K562 (cell line): Measurements from ENCODE around the gene GPHA2. TPM values are rescaled to one million over a fixed set of nuclear protein-coding genes. Genes with fewer than 3 reads are reported as not detected.

Source experiments
- CBFB ChIP-seq: sonication (generic); formaldehyde crosslinking; IDR thresholded peaks from 2 replicates; pipeline ENCODE4 v1.4.0; 2020; ENCODE audit warnings: mild to moderate bottlenecking, missing genetic modification reagents
- DDX20 ChIP-seq: fragments of 450-650 bp; IDR thresholded peaks from 2 replicates; pipeline ENCODE4 v1.6.1; 2016; ENCODE audit warnings: missing genetic modification characterization, low read depth, mild to moderate bottlenecking, missing compliant biosample characterization, moderate library complexity
- FUS ChIP-seq: fragments of 200-400 bp; formaldehyde crosslinking; optimal IDR thresholded peaks from 2 replicates; pipeline ENCODE3; 2017; ENCODE audit warnings: low read depth, low read length
- GATAD2A ChIP-seq: fragments of 450-650 bp; IDR thresholded peaks from 2 replicates; pipeline ENCODE4 v1.6.1; 2017
- HDAC6 ChIP-seq: IDR thresholded peaks from 2 replicates; pipeline ENCODE4 v1.6.1; 2012; ENCODE audit warnings: low read depth, mild to moderate bottlenecking, control low read depth, inconsistent platforms, low read length, moderate library complexity
- HOXB6 ChIP-seq: fragments of 250-450 bp; sonication (Bioruptor Pico); IDR thresholded peaks from 2 replicates; pipeline ENCODE4 v1.5.1; 2022; ENCODE audit warnings: mild to moderate bottlenecking, borderline replicate concordance
- MYNN ChIP-seq, 2 experiments: sonication (generic); formaldehyde crosslinking in 1 of 2; IDR thresholded peaks; 2 replicates each; pipeline versions ENCODE4 v1.5.0 to v1.6.1; 2016 to 2020; ENCODE audit warnings: antibody characterized with exemption in 1 of 2, missing genetic modification reagents in 1 of 2
- NFE2 ChIP-seq: IDR thresholded peaks from 2 replicates; pipeline ENCODE4 v1.6.1; 2014; ENCODE audit warnings: antibody characterized with exemption, low read depth
- PHF21A ChIP-seq: fragments of 450-650 bp; IDR thresholded peaks from 2 replicates; pipeline ENCODE4 v1.6.1; 2017; ENCODE audit warnings: low read depth, borderline replicate concordance
- RBM14 ChIP-seq: fragments of 200-400 bp; formaldehyde crosslinking; IDR thresholded peaks from 2 replicates; pipeline ENCODE4 v1.6.1; 2018; ENCODE audit warnings: low read depth, mild to moderate bottlenecking, low read length, moderate library complexity, borderline replicate concordance; ENCODE audit not compliant: insufficient read depth
- RFX1 ChIP-seq: fragments of 450-650 bp; IDR thresholded peaks from 2 replicates; pipeline ENCODE4 v1.6.1; 2016; ENCODE audit warnings: mild to moderate bottlenecking, moderate library complexity
- SRSF3 ChIP-seq: fragments of 200-400 bp; formaldehyde crosslinking; IDR thresholded peaks from 2 replicates; pipeline ENCODE4 v1.6.1; 2016; ENCODE audit warnings: mild to moderate bottlenecking, low read length, moderate library complexity; ENCODE audit not compliant: insufficient read depth
- ZNF174 ChIP-seq: fragments of 250-450 bp; sonication (Bioruptor Pico); IDR thresholded peaks from 2 replicates; pipeline ENCODE4 v1.4.0; 2020; ENCODE audit warnings: mild to moderate bottlenecking
- polyA plus RNA-seq, 8 experiments: library from polyadenylated mRNA; depleted of rRNA in 4 of 8; stranded (reverse) in 5 of 8; unstranded in 3 of 8; fragments of >200 nt; fragmentation: Nextera tagmentation in 2 of 8; fragmentation: Illumina TruSeq in 1 of 8; extraction: Ambion mirVana in 2 of 8; extraction: Trizol in 1 of 8; gene quantifications; 2 replicates each; pipeline versions ENCODE4 v1.2.1 to v1.2.3, GENCODE V29; 2011 to 2014; ENCODE audit warnings: inconsistent platforms in 1 of 8, missing spikeins in 1 of 8
- total RNA-seq, 7 experiments: library from RNA; depleted of rRNA in 6 of 7; stranded (reverse); fragments of >200 nt in 6 of 7; fragmentation: Illumina TruSeq in 2 of 7; extraction: Trizol in 2 of 7; gene quantifications; 2 replicates each; pipeline versions ENCODE4 v1.2.1 to v1.2.3, GENCODE V29; 2011 to 2021; ENCODE audit warnings: low replicate concordance in 1 of 7
- TF ChIP-seq, protein P1 (sequence below): fragments of 250-450 bp; sonication (Bioruptor Pico); IDR thresholded peaks from 2 replicates; pipeline ENCODE4 v1.5.1; 2021; ENCODE audit warnings: mild to moderate bottlenecking
- TF ChIP-seq, protein P2 (sequence below), 3 experiments: fragments of 200-800 bp in 1 of 3; sonication (Bioruptor generic) in 1 of 3; sonication (generic) in 1 of 3; formaldehyde crosslinking in 1 of 3; IDR thresholded peaks; 2 replicates each; pipeline versions ENCODE4 v1.6.1 to v1.8.0; 2016 to 2022; ENCODE audit warnings: mild to moderate bottlenecking in 2 of 3, missing compliant biosample characterization in 2 of 3, missing genetic modification characterization in 2 of 3, missing genetic modification reagents in 1 of 3
- TF ChIP-seq, protein P3 (sequence below): IDR thresholded peaks from 2 replicates; pipeline ENCODE4 v1.6.1; 2011; ENCODE audit warnings: borderline replicate concordance, low read depth, mild to moderate bottlenecking, moderate library complexity, low read length; ENCODE audit not compliant: insufficient read depth, poor library complexity, severe bottlenecking
- TF ChIP-seq, protein P4 (sequence below): sonication (generic); formaldehyde crosslinking; IDR thresholded peaks from 2 replicates; pipeline ENCODE4 v1.8.1; 2023; ENCODE audit warnings: mild to moderate bottlenecking, missing genetic modification reagents

GPHA2 gene
- total and polyA plus RNA-seq, 9 of the 15 experiments (the other 6 are each of a cell fraction or from before 2014, with no cell fraction given): 0.17 to 0.22 TPM; not detected in 7

DNA sequence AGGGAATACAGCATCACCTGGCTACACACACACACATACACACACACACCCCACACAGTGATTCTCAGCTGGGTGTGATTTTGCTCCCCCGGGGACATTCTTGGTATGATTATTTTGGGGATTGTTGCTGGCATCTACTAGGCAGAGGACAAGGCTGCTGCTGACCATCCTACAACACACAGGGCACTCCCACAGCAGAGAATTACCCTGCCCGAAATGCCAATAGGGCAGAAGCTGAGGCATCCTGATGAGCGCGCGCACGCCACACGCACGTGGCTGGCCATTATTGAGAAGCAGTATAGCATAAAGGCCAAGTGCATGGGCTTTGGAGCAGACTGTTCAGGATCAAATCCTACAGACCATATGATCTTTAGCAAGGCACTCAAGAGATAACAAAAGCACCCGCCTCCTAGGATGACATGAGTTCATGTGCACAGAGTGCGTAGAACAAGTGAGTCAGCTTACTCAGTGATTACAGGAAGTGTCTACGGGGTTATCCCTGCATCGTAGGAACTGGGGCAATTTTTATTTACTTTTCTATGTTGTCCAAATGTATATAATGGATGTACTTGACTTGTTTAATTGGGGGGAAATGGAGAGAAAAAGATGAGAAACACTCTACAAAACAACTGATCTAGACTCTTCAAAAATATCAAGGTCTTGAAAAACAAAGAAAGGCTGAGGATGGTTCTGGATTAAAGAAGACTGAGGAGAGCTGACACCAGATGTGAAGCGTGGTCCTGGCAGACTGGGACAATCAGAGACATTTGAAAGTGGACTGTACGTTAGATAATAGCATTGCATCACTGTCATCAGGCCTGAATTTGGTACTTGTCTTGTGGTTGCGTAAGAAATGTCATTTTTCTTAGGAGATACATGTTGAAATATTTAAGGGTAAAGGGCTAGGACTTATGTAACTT lies 50.1 kb downstream of the GPHA2 start (continued):
- TF ChIP-seq, protein P1, sequence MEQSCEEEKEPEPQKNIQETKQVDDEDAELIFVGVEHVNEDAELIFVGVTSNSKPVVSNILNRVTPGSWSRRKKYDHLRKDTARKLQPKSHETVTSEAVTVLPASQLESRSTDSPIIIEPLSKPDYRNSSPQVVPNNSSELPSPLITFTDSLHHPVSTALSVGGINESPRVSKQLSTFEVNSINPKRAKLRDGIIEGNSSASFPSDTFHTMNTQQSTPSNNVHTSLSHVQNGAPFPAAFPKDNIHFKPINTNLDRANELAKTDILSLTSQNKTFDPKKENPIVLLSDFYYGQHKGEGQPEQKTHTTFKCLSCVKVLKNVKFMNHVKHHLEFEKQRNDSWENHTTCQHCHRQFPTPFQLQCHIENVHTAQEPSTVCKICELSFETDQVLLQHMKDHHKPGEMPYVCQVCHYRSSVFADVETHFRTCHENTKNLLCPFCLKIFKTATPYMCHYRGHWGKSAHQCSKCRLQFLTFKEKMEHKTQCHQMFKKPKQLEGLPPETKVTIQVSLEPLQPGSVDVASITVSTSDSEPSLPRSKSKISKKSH (CRISPR knock-in tag): no peak
- TF ChIP-seq NFE2: peak; percentile 89
- peak; percentile 58; the same call in 1 of the 2 replicates for TF ChIP-seq GATAD2A
- TF ChIP-seq, protein P2, sequence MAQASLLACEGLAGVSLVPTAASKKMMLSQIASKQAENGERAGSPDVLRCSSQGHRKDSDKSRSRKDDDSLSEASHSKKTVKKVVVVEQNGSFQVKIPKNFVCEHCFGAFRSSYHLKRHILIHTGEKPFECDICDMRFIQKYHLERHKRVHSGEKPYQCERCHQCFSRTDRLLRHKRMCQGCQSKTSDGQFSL (CRISPR knock-in tag; IDR thresholded peaks at IDR 0.05): no peak
- TF ChIP-seq, protein P2 (tag; IDR thresholded peaks at IDR 0.05): 0 out of 4 replicates have a peak, but pooled peaks of 1 of the 2 experiments have one; percentile 20
- no peak for TF ChIP-seq RBM14
- 0 out of 2 replicates have a peak, but pooled peaks have one; percentile 63 for TF ChIP-seq MYNN (IDR thresholded peaks at IDR 0.05)
- no peak for TF ChIP-seq MYNN (CRISPR knock-in tag; IDR thresholded peaks at IDR 0.05)
- no peak for TF ChIP-seq CBFB (CRISPR knock-in tag)
- no peak for TF ChIP-seq DDX20 (tag)
- TF ChIP-seq, protein P3, sequence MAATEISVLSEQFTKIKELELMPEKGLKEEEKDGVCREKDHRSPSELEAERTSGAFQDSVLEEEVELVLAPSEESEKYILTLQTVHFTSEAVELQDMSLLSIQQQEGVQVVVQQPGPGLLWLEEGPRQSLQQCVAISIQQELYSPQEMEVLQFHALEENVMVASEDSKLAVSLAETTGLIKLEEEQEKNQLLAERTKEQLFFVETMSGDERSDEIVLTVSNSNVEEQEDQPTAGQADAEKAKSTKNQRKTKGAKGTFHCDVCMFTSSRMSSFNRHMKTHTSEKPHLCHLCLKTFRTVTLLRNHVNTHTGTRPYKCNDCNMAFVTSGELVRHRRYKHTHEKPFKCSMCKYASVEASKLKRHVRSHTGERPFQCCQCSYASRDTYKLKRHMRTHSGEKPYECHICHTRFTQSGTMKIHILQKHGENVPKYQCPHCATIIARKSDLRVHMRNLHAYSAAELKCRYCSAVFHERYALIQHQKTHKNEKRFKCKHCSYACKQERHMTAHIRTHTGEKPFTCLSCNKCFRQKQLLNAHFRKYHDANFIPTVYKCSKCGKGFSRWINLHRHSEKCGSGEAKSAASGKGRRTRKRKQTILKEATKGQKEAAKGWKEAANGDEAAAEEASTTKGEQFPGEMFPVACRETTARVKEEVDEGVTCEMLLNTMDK: no peak
- TF ChIP-seq PHF21A: 0 out of 2 replicates have a peak, but pooled peaks have one; percentile 52
- no peak for TF ChIP-seq HDAC6
- no peak for TF ChIP-seq RFX1
- TF ChIP-seq, protein P4, sequence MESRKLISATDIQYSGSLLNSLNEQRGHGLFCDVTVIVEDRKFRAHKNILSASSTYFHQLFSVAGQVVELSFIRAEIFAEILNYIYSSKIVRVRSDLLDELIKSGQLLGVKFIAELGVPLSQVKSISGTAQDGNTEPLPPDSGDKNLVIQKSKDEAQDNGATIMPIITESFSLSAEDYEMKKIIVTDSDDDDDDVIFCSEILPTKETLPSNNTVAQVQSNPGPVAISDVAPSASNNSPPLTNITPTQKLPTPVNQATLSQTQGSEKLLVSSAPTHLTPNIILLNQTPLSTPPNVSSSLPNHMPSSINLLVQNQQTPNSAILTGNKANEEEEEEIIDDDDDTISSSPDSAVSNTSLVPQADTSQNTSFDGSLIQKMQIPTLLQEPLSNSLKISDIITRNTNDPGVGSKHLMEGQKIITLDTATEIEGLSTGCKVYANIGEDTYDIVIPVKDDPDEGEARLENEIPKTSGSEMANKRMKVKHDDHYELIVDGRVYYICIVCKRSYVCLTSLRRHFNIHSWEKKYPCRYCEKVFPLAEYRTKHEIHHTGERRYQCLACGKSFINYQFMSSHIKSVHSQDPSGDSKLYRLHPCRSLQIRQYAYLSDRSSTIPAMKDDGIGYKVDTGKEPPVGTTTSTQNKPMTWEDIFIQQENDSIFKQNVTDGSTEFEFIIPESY (CRISPR knock-in tag): peak; percentile 38; the same call in 1 of the 2 replicates
- TF ChIP-seq ZNF174 (CRISPR knock-in tag): no peak
- no peak for TF ChIP-seq HOXB6 (CRISPR knock-in tag)
- TF ChIP-seq FUS: no peak
- no peak for TF ChIP-seq SRSF3
